Measurements from ENCODE around the gene MAP2K7.
"Not testable (repeated sequence)": the region's sequence is repeated elsewhere in the genome, so short reads cannot be mapped to it uniquely, and the experiment has no call there.

The MAP2K7 gene

GRCh38 chr19:7953060-7953459 lies 49.4 kb downstream of the MAP2K7 start:
- no peak overlapping the region for H3K4me3 ChIP-seq
- TF ChIP-seq CTCF (IDR thresholded peaks at IDR 0.05), result no peak
- no peak for DNase-seq (ENCODE audit: low spot score)
- H3K27ac ChIP-seq, result no peak overlapping the region

GRCh38 chr19:7953576-7953975 lies 49.9 kb downstream of the MAP2K7 start:
- H3K4me3 ChIP-seq, result no peak overlapping the region
- no peak for TF ChIP-seq CTCF (IDR thresholded peaks at IDR 0.05)
- DNase-seq (ENCODE audit: low spot score), result no peak
- no peak overlapping the region for H3K27ac ChIP-seq

GRCh38 chr19:7955696-7956095 lies 52.0 kb downstream of the MAP2K7 start:
- DNase-seq (ENCODE audit: low spot score), result no peak
- H3K4me3 ChIP-seq, result no peak overlapping the region
- TF ChIP-seq CTCF (IDR thresholded peaks at IDR 0.05), result no peak
- H3K27ac ChIP-seq, result no peak overlapping the region

- DNase-seq (ENCODE audit: low spot score), result no peak
- Histone ChIP-seq H3K27ac (no peak overlapping the region), H3K4me3 (no peak overlapping the region)
- no peak for TF ChIP-seq CTCF (IDR thresholded peaks at IDR 0.05)
These were observed 55.5 kb downstream of the MAP2K7 start for GRCh38 chr19:7959211-7959610.

GRCh38 chr19:7961082-7961481 lies 57.4 kb downstream of the MAP2K7 start:
- not testable (repeated sequence) for DNase-seq (ENCODE audit: low spot score); H3K27ac ChIP-seq; H3K4me3 ChIP-seq

- no peak for DNase-seq (ENCODE audit: low spot score)
- TF ChIP-seq CTCF (IDR thresholded peaks at IDR 0.05), result no peak
- Histone ChIP-seq H3K4me3 (no peak overlapping the region), H3K27ac (no peak overlapping the region)
These were observed 58.4 kb downstream of the MAP2K7 start for GRCh38 chr19:7961920-7962626.

GRCh38 chr19:7962644-7963268 lies 59.1 kb downstream of the MAP2K7 start:
- Histone ChIP-seq H3K4me3 (no peak overlapping the region), H3K27ac (no peak overlapping the region)
- no peak for TF ChIP-seq CTCF (IDR thresholded peaks at IDR 0.05)
- no peak for DNase-seq (ENCODE audit: low spot score)

All from coronary artery (tissue), 2 donors.